ENCODE results near the gene LINC00237. TPM values are rescaled to one million over a fixed set of nuclear protein-coding genes. Genes with fewer than 3 reads are reported as not detected.

The LINC00237 gene
- total RNA-seq, 1 experiment from 2014 or later, result 1.5 TPM

- POLR2A ChIA-PET, result no interaction called here
- no TSS peak for BruUV-seq (replicated peaks)
These were observed 35.7 kb upstream of the LINC00237 start for GRCh38 chr20:21141825-21142224.

GRCh38 chr20:21139881-21140566 is 33.9 kb upstream of the LINC00237 start:
- Mint-ChIP-seq H3K4me1 (ENCODE audit: low read depth, unreplicated experiment) (peaks cover 5% of the 10 kb centered on the region), H3K27ac (ENCODE audit: unreplicated experiment) (no peak overlapping the region), H3K36me3 (ENCODE audit: insufficient read depth, unreplicated experiment) (no peaks in the 10 kb centered on the region), H3K9me3 (ENCODE audit: unreplicated experiment) (no peaks in the 10 kb centered on the region), H3K27me3 (ENCODE audit: insufficient read depth, unreplicated experiment) (no peaks in the 10 kb centered on the region), H3K4me3 (ENCODE audit: unreplicated experiment) (no peak overlapping the region)
- Histone ChIP-seq H3K4me1 (peaks cover 5% of the 10 kb centered on the region), H3K9me3 (no peaks in the 10 kb centered on the region), H3K4me3 (ENCODE audit: low read depth, low read length) (no peak overlapping the region), H3K27me3 (replicated peaks; ENCODE audit: control insufficient read depth, insufficient read depth, low read length) (no peaks in the 10 kb centered on the region), H3K36me3 (ENCODE audit: control insufficient read depth, insufficient read depth, low read length) (no peaks in the 10 kb centered on the region)
- POLR2A ChIA-PET, result no interaction called here
- intact Hi-C loops (cut with micrococcal nuclease; ENCODE audit: unreplicated experiment), result loop anchor here (10.0 kb wide), 1 partner anchor 45 kb away; no protein-coding TSS in a partner anchor
- no peak for TF ChIP-seq CTCF (IDR thresholded peaks at IDR 0.05; ENCODE audit: insufficient read depth in 1 of 2, low read depth in 1 of 2, low read length in 1 of 2, severe bottlenecking in 1 of 2, unreplicated experiment in 1 of 2)
- BruUV-seq (replicated peaks), result no TSS peak
- no peak for DNase-seq
- CTCF ChIA-PET, result no interaction called here

More at GRCh38 chr20:21141825-21142224, 35.7 kb upstream of the LINC00237 start:
- H3K4me1 ChIP-seq, result no peaks in the 10 kb centered on the region
- no peaks in the 10 kb centered on the region for H3K9me3 Mint-ChIP-seq (ENCODE audit: unreplicated experiment)
- H3K27me3 ChIP-seq (replicated peaks; ENCODE audit: control insufficient read depth, insufficient read depth, low read length), result no peaks in the 10 kb centered on the region
- no peak overlapping the region for H3K27ac Mint-ChIP-seq (ENCODE audit: unreplicated experiment)
- CTCF ChIA-PET, result no interaction called here
- H3K9me3 ChIP-seq, result no peaks in the 10 kb centered on the region
- H3K4me1 Mint-ChIP-seq (ENCODE audit: low read depth, unreplicated experiment), result no peaks in the 10 kb centered on the region
- H3K36me3 ChIP-seq (ENCODE audit: control insufficient read depth, insufficient read depth, low read length), result no peaks in the 10 kb centered on the region
- no peak overlapping the region for H3K4me3 ChIP-seq (ENCODE audit: low read depth, low read length)
- no peak for TF ChIP-seq CTCF (IDR thresholded peaks at IDR 0.05; ENCODE audit: insufficient read depth in 1 of 2, low read depth in 1 of 2, low read length in 1 of 2, severe bottlenecking in 1 of 2, unreplicated experiment in 1 of 2)
- no peaks in the 10 kb centered on the region for H3K36me3 Mint-ChIP-seq (ENCODE audit: insufficient read depth, unreplicated experiment)
- no peaks in the 10 kb centered on the region for H3K27me3 Mint-ChIP-seq (ENCODE audit: insufficient read depth, unreplicated experiment)
- no peak for DNase-seq
- intact Hi-C loops (cut with micrococcal nuclease; ENCODE audit: unreplicated experiment), result no loop called here
- H3K4me3 Mint-ChIP-seq (ENCODE audit: unreplicated experiment), result no peak overlapping the region

DNA sequence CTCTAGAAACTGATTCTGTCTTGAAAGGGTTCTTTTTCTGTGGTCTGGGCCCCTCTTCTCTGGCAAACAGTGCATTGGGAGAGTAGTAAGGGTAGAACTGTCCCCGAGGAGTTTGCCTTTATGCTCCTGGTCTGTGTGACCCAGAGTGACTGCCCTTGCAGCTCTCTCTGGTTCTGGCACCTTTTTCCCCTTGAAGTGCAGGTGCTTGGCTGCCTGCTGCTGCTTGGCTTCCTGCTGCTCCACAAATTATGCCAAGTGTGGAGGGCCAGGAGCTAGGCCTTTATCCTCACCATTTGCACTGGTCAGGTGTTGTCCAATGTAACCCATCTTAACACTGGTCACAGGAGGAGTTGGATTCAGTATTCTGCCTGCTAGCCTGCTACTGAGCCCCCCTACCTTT is 30.9 kb upstream of the LINC00237 start:
- TF ChIP-seq CTCF (IDR thresholded peaks at IDR 0.05; ENCODE audit: insufficient read depth in 1 of 2, low read depth in 1 of 2, low read length in 1 of 2, severe bottlenecking in 1 of 2, unreplicated experiment in 1 of 2), result no peak
- Mint-ChIP-seq H3K27me3 (ENCODE audit: insufficient read depth, unreplicated experiment) (no peaks in the 10 kb centered on the region), H3K9me3 (ENCODE audit: unreplicated experiment) (no peaks in the 10 kb centered on the region), H3K27ac (ENCODE audit: unreplicated experiment) (no peak overlapping the region), H3K4me1 (ENCODE audit: low read depth, unreplicated experiment) (peaks cover 15% of the 10 kb centered on the region), H3K36me3 (ENCODE audit: insufficient read depth, unreplicated experiment) (peaks cover 6% of the 10 kb centered on the region), H3K4me3 (ENCODE audit: unreplicated experiment) (no peak overlapping the region)
- no peaks in the 10 kb centered on the region for H3K27me3 ChIP-seq (replicated peaks; ENCODE audit: control insufficient read depth, insufficient read depth, low read length)
- intact Hi-C loops (cut with micrococcal nuclease; ENCODE audit: unreplicated experiment), result loop anchor here (10.0 kb wide), 1 partner anchor 48 kb away; no protein-coding TSS in a partner anchor
- no peaks in the 10 kb centered on the region for H3K9me3 ChIP-seq
- H3K4me3 ChIP-seq (ENCODE audit: low read depth, low read length), result no peak overlapping the region
- peaks cover 10% of the 10 kb centered on the region for H3K4me1 ChIP-seq
- DNase-seq, result no peak
- CTCF ChIA-PET, result no interaction called here
- no TSS peak for BruUV-seq (replicated peaks)
- POLR2A ChIA-PET, result no interaction called here
- H3K36me3 ChIP-seq (ENCODE audit: control insufficient read depth, insufficient read depth, low read length), result no peaks in the 10 kb centered on the region

Measured in Caco-2 (cell line).